Choroid plexus epithelial cell (primary cell): ENCODE measurements around the gene MMP10.

Source experiments
- DNase-seq: peaks from one replicate; pipeline ENCODE4 v3.0.0-alpha.2; 2010; ENCODE audit warnings: low read depth
- H3K4me3 ChIP-seq: 2 replicates; pipeline ENCODE4 v1.5.1; 2011; ENCODE audit warnings: low read depth, mild to moderate bottlenecking, control low read depth, low read length, moderate library complexity
- TF ChIP-seq, protein P1 (sequence below): conservative IDR thresholded peaks from 2 replicates; pipeline ENCODE4 v1.5.1; 2011; ENCODE audit warnings: low read depth, mild to moderate bottlenecking, control low read depth, inconsistent platforms, low read length, moderate library complexity

Gene MMP10

DNA sequence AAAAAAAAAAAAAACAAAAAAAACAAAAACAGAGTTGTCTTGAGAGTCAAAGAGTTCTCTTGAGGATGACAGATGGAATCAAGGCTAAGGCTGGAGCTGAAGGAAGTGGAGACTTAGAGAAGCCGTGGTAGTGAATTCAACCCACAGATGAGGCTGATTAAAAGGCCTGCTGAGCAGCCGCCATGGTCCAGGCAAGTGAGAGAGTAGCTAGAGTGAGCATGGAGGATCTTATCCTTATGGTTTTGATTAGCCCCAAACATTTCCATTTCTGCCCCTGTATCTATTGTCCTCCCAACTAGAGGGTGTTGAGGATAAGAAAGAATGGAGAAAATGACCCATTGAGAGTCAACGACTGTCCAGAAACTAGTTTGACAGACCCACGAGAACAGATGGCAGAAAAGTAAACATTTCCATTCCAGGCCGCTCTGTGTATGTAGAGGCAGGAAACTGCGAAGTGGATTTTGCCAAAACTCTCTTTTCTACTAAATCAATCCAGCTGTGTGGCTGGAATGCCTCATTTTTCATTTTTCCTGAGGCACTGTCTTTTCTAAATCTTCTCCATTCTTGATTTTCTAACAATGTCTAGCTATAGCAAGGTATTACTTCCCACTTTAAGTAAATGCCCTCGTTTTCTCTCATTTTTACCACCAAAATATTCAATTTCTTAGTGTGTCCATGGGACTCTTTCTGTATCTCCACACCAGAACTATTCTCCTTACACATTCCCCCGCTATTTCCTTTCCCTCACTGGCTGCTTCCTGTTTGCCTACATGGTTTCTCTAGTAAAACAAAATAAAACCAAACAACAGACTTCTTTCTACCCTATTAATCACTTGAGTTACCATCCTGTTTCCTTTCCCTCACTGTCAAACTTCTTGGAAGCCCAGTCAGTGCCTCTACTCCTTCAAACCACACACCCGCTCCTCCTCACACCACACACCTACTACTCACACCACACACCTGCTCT lies 50.3 kb downstream of the MMP10 start:
- TF ChIP-seq, protein P1, sequence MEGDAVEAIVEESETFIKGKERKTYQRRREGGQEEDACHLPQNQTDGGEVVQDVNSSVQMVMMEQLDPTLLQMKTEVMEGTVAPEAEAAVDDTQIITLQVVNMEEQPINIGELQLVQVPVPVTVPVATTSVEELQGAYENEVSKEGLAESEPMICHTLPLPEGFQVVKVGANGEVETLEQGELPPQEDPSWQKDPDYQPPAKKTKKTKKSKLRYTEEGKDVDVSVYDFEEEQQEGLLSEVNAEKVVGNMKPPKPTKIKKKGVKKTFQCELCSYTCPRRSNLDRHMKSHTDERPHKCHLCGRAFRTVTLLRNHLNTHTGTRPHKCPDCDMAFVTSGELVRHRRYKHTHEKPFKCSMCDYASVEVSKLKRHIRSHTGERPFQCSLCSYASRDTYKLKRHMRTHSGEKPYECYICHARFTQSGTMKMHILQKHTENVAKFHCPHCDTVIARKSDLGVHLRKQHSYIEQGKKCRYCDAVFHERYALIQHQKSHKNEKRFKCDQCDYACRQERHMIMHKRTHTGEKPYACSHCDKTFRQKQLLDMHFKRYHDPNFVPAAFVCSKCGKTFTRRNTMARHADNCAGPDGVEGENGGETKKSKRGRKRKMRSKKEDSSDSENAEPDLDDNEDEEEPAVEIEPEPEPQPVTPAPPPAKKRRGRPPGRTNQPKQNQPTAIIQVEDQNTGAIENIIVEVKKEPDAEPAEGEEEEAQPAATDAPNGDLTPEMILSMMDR = no peak
- DNase-seq = no peak
- no peak overlapping the region for H3K4me3 ChIP-seq

DNA sequence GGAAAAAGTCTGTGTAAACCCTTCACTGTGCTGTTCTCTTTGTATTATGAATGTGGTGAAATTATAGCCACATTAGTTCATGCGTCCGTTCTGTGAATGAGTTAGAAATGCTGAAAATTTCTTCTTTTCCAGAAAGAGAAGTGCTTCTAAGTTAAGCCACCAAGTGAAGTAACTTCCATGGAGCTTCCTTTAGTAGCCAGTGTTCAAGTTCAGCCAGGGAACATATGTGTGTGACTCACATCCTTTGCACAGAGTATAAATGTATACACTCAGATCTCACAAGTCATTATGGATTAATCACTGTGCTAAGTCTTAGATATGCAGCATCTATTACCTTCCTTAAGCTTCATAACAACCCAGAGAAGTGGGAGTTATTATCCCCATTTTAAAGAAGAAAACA lies 52.5 kb downstream of the MMP10 start:
- DNase-seq = peak; percentile 47
- TF ChIP-seq, protein P1 = no peak
- no peak overlapping the region for H3K4me3 ChIP-seq

DNA sequence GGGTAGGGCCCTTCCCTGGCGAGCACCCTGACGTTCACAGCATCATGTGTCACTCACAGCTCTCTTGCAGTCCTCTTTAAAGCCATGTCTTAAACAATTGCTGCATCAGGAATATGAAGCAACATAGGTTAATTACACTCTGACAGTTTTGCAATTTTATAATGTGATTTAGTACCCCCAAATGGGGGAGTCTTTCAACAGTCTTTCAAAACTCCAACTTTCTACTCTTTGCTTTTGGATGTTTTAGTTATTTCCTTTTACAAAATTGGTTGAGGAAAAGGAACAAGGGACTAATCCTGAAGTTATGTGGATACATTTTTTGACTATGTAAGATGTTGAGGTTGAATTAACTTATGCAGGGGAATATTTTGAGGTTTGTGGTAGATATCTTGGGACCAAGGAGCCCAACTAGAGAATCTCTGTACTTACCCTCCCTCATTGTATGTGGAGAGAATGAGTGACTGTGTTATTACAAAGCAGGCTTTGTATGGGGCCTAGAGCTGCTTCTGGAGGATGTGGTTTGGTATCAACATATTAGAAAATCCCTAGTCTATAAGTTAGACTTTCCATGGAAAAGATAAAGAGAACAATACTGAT lies 55.4 kb downstream of the MMP10 start, which contains the start of gene MMP8:
Gene MMP8, minus strand, starts transcription at position 51 of the 597 bp plus-strand sequence. CDS start 99 bp downstream, outside the sequence.
- no peak within 1 kb of the TSS for H3K4me3 ChIP-seq
- TF ChIP-seq, protein P1 = no peak
- DNase-seq = no peak

DNA sequence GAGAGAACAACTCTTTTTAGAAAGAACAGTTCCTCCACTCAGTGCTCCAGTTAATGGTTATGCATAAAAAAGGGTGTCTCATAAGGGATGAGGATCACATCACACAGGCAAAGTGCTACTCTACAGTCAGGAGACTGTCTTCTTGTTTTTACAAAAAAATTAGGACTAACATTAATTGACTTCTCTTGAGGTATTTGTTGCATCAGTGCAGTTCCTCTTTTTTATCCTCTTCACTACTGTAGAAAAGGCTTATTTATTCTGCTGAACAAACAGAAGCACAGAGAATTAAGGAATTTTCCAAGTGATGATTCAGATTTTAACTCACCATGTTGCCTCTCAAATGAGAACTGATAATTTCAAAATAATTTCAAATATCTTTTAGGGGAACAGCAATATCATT lies 57.6 kb downstream of the MMP10 start:
- TF ChIP-seq, protein P1 = no peak
- no peak overlapping the region for H3K4me3 ChIP-seq
- DNase-seq = no peak
